K562 (cell line): Measurements from ENCODE around the gene TUBA4B. TPM values are rescaled to one million over a fixed set of nuclear protein-coding genes. Genes with fewer than 3 reads are reported as not detected.

Experiments used
- ATAC-seq: fragments of 200-7000 bp; cut with Tn5 transposase; 3 replicates; pipeline ENCODE4 v1.9.1; 2020; ENCODE audit warnings: moderate library complexity
- BruUV-seq: library from RNA; stranded (reverse); fragments of 400-500 nt; replicated peaks from 2 replicates; lab custom pipeline; 2021; lab: Mats Ljungman, UMichigan
- CTCF ChIA-PET: fragments of 300-600 bp; formaldehyde crosslinking; extraction: SDS; loops from one replicate; lab custom pipeline; 2021; ENCODE audit warnings: low intra/inter-chr PET ratio; lab: Yijun Ruan, JAX
- POLR2A ChIA-PET: fragments of 300-600, 350-650 bp; sonication (Branson Sonifier 250); formaldehyde crosslinking; extraction: SDS; loops from one replicate; lab custom pipeline; 2021; ENCODE audit warnings: antibody characterized with exemption, inconsistent platforms; lab: Yijun Ruan, JAX
- DNase-seq, 4 experiments: peaks; one replicate each; pipeline versions ENCODE4 v3.0.0 to v3.0.0-alpha.2; 2011 to 2018; ENCODE audit warnings: low spot score in 3 of 4, mixed read lengths in 3 of 4; ENCODE audit errors: extremely low read depth in 1 of 4
- FAIRE-seq: peaks from 2 replicates; lab custom pipeline; 2011; peaks lifted over from hg19 to GRCh38; lab: Jason Lieb, UNC
- H2AFZ ChIP-seq: 2 replicates; pipeline ENCODE4 v1.6.0; 2011; ENCODE audit warnings: low read depth, low read length, control low read depth, inconsistent platforms
- H3K27ac ChIP-seq: fragments of 200-600 bp; 3 replicates; pipeline ENCODE4 v1.8.0; 2011; ENCODE audit warnings: low read depth, mild to moderate bottlenecking, control low read depth, inconsistent platforms, low read length, moderate library complexity, mixed read lengths; ENCODE audit errors: extremely low read depth
- H3K27me3 ChIP-seq, 2 experiments: fragments of 300-600 bp in 1 of 2; 2 replicates in 1 of 2; 3 replicates in 1 of 2; pipeline versions ENCODE4 v1.6.0 to v1.8.0; 2011; ENCODE audit warnings: inconsistent platforms in 2 of 2, low read length in 2 of 2, mild to moderate bottlenecking in 1 of 2, mixed read lengths in 1 of 2, moderate library complexity in 1 of 2; ENCODE audit not compliant: control insufficient read depth in 2 of 2, insufficient read depth in 2 of 2
- H3K36me3 ChIP-seq: fragments of 300-600 bp; 3 replicates; pipeline ENCODE4 v1.8.0; 2011; ENCODE audit warnings: mild to moderate bottlenecking, low read length, inconsistent platforms; ENCODE audit not compliant: control insufficient read depth, insufficient read depth
- H3K4me1 ChIP-seq, 2 experiments: fragments of 200-600 bp in 1 of 2; replicated peaks in 1 of 2; 2 replicates in 1 of 2; 3 replicates in 1 of 2; pipeline versions ENCODE4 v1.5.1 to v1.8.0; 2011; ENCODE audit warnings: inconsistent platforms in 2 of 2, low read length in 2 of 2, mild to moderate bottlenecking in 1 of 2, mixed read lengths in 1 of 2, moderate library complexity in 1 of 2; ENCODE audit not compliant: control insufficient read depth in 2 of 2, insufficient read depth in 2 of 2
- H3K4me2 ChIP-seq: 2 replicates; pipeline ENCODE4 v1.6.1; 2011; ENCODE audit warnings: low read length, control low read depth, inconsistent platforms, mixed read lengths; ENCODE audit not compliant: insufficient read depth
- H3K4me3 ChIP-seq: fragments of 200-600 bp; sonication (generic), shearing (Covaris generic); 2 replicates; pipeline ENCODE4 v1.5.1; 2016; ENCODE audit warnings: control low read depth, inconsistent platforms
- H3K79me2 ChIP-seq: fragments of 200-600 bp; 3 replicates; pipeline ENCODE4 v1.8.0; 2011; ENCODE audit warnings: low read length, inconsistent platforms; ENCODE audit not compliant: control insufficient read depth, insufficient read depth
- H3K9ac ChIP-seq, 2 experiments: 2 replicates each; pipeline versions ENCODE4 v1.6.0 to v1.6.1; 2011; ENCODE audit warnings: low read depth in 2 of 2, low read length in 2 of 2, control low read depth in 1 of 2, inconsistent platforms in 1 of 2, mild to moderate bottlenecking in 1 of 2, mixed read lengths in 1 of 2; ENCODE audit not compliant: insufficient read depth in 1 of 2
- H3K9me1 ChIP-seq: one replicate; pipeline ENCODE4 v1.6.0; 2011; ENCODE audit warnings: inconsistent platforms, mild to moderate bottlenecking, low read length, moderate library complexity; ENCODE audit not compliant: control insufficient read depth, insufficient read depth
- H3K9me3 ChIP-seq: replicated peaks from 2 replicates; pipeline ENCODE4 v1.5.1; 2011; ENCODE audit warnings: low read depth, low read length, inconsistent platforms; ENCODE audit not compliant: control insufficient read depth, insufficient read depth
- H4K20me1 ChIP-seq: replicated peaks from 2 replicates; pipeline ENCODE4 v1.6.1; 2011; ENCODE audit warnings: low read length, inconsistent platforms, mixed read lengths; ENCODE audit not compliant: control insufficient read depth, insufficient read depth
- MAX ChIP-seq: sonication (generic); formaldehyde crosslinking; IDR thresholded peaks from 2 replicates; pipeline ENCODE4 v1.9.0; 2022; ENCODE audit warnings: mild to moderate bottlenecking, missing genetic modification reagents
- POLR2G ChIP-seq: fragments of 200-400 bp; formaldehyde crosslinking; IDR thresholded peaks from 2 replicates; pipeline ENCODE4 v1.6.1; 2017; ENCODE audit warnings: low read depth, mild to moderate bottlenecking, antibody characterized with exemption, low read length, moderate library complexity
- RBFOX2 ChIP-seq: fragments of 200-400 bp; formaldehyde crosslinking; IDR thresholded peaks from 2 replicates; pipeline ENCODE4 v1.6.1; 2017; ENCODE audit warnings: low read depth, mild to moderate bottlenecking, low read length, moderate library complexity
- WGBS: fragments of 100-300 bp; shearing (Covaris generic); methylation state at CpG from one replicate; pipeline ENCODE4 v1.1.6; 2016; ENCODE audit warnings: low coverage, mixed read lengths; ENCODE audit not compliant: insufficient coverage; ENCODE audit errors: missing lambda C conversion rate; 5-methylcytosine and 5-hydroxymethylcytosine counted together
- in situ Hi-C: fragments of 300-500 bp; cut with MboI; formaldehyde crosslinking; loops from 4 replicates; pipeline ENCODE4 v1.15.0; 2018; ENCODE audit warnings: inconsistent platforms, mixed read lengths
- intact Hi-C: fragments of 100-400 bp; cut with micrococcal nuclease; formaldehyde crosslinking; loops from 2 replicates; pipeline ENCODE4 v1.14.2; 2022
- polyA plus RNA-seq, 8 experiments: library from polyadenylated mRNA; depleted of rRNA in 4 of 8; stranded (reverse) in 5 of 8; unstranded in 3 of 8; fragments of >200 nt; fragmentation: Nextera tagmentation in 2 of 8; fragmentation: Illumina TruSeq in 1 of 8; extraction: Ambion mirVana in 2 of 8; extraction: Trizol in 1 of 8; gene quantifications; 2 replicates each; pipeline versions ENCODE4 v1.2.1 to v1.2.3, GENCODE V29; 2011 to 2014; ENCODE audit warnings: inconsistent platforms in 1 of 8, missing spikeins in 1 of 8
- total RNA-seq, 7 experiments: library from RNA; depleted of rRNA in 6 of 7; stranded (reverse); fragments of >200 nt in 6 of 7; fragmentation: Illumina TruSeq in 2 of 7; extraction: Trizol in 2 of 7; gene quantifications; 2 replicates each; pipeline versions ENCODE4 v1.2.1 to v1.2.3, GENCODE V29; 2011 to 2021; ENCODE audit warnings: low replicate concordance in 1 of 7

Gene TUBA4B
- total and polyA plus RNA-seq, 9 of the 15 experiments (the other 6 are each of a cell fraction or from before 2014, with no cell fraction given): 0.04 TPM; not detected in 8

DNA sequence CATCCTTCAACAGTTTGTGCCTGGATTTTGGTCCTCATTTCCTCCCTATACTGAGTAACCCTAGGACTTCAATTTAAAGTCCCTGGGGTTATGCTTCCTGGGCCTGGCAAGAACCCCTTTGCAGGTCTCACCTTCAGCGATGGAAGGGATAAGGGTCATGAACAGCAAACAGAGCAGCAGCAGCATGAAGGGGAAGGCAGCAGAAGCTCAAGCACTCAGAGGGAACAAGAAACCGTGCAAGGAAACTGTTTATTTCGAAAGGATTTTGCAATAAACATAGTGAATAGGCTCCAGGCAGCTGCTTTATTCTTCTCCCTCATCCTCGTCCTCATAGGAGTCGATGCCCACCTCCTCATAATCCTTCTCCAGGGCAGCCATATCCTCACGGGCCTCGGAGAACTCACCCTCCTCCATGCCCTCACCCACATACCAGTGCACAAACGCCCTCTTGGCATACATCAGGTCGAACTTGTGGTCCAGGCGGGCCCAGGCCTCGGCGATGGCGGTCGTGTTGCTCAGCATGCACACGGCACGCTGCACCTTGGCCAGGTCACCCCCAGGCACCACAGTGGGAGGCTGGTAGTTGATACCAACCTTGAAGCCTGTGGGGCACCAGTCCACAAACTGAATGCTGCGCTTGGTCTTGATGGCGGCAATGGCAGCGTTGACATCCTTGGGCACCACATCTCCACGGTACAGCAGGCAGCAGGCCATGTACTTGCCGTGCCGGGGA lies 2.8 kb upstream of the TUBA4B start:
- Histone ChIP-seq H3K27ac (no peak overlapping the region; the same call in 2 of the 3 replicates), H3K9me3 (no peaks in the 10 kb centered on the region), H3K27me3 (0 out of 5 replicates have a peak, but pooled peaks cover 0 to 4% of the 10 kb centered on the region in 2 experiments), H3K36me3 (peaks cover 57% of the 10 kb centered on the region), H4K20me1 (0 out of 2 replicates have a peak, but pooled peaks cover 3% of the 10 kb centered on the region), H3K4me3 (no peak overlapping the region), H3K4me2 (no peak overlapping the region), H3K79me2 (peaks cover 40% of the 10 kb centered on the region), H3K9ac (no peak overlapping the region), H3K9me1 (no peaks in the 10 kb centered on the region), H3K4me1 (peaks cover 27 to 58% of the 10 kb centered on the region in 2 experiments; a peak in 4 of 5 replicates), H2AFZ (no peak overlapping the region)
- DNase-seq: no peak
- BruUV-seq: no TSS peak
- in situ Hi-C loops: no loop called here
- ChIA-PET CTCF (no interaction called here), POLR2A (interaction anchor here (0.5 to 3.4 kb wide), 11 partner anchors 8 to 180 kb away, joined by 3 to 22 read pairs (median 4); partner anchors contain the start of genes ABCB6, ANKZF1, ATG9A and DNAJB2)
- intact Hi-C loops: no loop called here
- ATAC-seq: no peak
- TF ChIP-seq POLR2G (peak; percentile 60), RBFOX2 (peak; percentile 45; the same call in 1 of the 2 replicates), MAX (no peak)
- no peak for FAIRE-seq
- WGBS: 90% methylated on average over 18 of the region's 22 CpGs
